Stimulated activated CD4-positive, alpha-beta T cell treated with anti-CD3 and anti-CD28 coated beads, Interleukin-1b, Interleukin-23, amount 100 ng/mL, for 48 hours (primary cell): ENCODE results near the gene APMAP.
"Not testable (repeated sequence)": the region's sequence is repeated elsewhere in the genome, so short reads cannot be mapped to it uniquely, and the experiment has no call there.

Experiments used
- DNase-seq: peaks from one replicate; pipeline ENCODE4 v3.0.0-alpha.2; 2020

The APMAP gene

GRCh38 chr20:25005661-25006060 is 13.1 kb upstream of the APMAP start:
- DNase-seq: no peak

- no peak for DNase-seq
Observed at GRCh38 chr20:25005220-25005619, 12.7 kb upstream of the APMAP start.

- DNase-seq: no peak
Observed at GRCh38 chr20:25003002-25003401, 10.5 kb upstream of the APMAP start.

DNA sequence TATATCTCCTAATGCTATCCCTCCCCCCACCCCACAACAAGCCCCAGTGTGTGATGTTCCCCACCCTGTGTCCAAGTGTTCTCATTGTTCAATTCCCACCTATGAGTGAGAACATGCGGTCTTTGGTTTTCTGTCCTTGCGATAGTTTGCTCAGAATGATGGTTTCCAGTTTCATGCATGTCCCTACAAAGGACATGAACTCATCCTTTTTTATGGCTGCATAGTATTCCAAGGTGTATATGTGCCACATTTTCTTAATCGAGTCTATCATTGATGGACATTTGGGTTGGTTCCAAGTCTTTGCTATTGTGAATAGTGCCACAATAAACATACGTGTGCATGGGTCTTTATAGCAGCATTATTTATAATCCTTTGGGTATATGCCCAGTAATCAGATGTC is 8.8 kb upstream of the APMAP start:
- DNase-seq: not testable (repeated sequence)

GRCh38 chr20:25000268-25000801 is 7.8 kb upstream of the APMAP start:
- DNase-seq: no peak

DNA sequence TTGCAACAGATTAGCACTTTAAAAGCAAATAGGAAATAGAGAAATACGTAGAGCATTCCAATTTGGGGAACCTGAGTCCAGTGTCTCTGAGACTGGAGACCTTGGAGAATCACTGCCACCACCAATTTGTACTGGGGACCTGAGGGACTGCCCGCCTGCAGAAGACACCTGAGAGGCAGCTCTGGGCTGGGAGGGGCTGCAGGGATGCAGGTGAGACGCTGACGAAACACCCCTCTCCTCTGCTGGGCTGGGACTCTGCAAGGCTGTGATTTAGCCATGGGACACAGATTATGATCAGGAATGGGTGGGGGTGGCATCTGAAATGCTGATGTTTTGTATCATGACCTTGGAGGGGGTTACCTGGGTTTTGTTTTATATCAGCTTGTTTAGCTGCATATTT is 7.0 kb upstream of the APMAP start:
- no peak for DNase-seq

- no peak for DNase-seq
Observed at GRCh38 chr20:24998631-24999445, 6.3 kb upstream of the APMAP start.

DNA sequence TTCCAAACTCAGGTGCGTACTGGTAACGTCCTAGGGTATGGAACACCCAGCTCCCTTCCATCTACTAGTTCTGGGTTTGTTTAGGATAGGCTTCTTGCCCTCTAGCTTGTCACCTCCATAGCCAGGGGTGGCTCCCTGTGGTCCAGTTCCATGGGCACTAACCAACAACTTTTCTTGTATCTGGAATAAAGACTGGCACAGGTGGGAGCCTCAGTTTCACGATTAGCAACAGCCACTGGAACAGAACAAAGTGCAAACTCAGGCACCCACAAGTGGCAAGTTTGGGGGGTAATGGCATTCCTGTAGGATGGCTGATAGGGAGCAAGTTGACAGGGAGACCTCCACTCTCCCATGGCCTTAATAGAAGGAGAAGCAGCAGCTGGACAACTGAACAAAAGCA is 5.6 kb upstream of the APMAP start:
- no peak for DNase-seq

DNA sequence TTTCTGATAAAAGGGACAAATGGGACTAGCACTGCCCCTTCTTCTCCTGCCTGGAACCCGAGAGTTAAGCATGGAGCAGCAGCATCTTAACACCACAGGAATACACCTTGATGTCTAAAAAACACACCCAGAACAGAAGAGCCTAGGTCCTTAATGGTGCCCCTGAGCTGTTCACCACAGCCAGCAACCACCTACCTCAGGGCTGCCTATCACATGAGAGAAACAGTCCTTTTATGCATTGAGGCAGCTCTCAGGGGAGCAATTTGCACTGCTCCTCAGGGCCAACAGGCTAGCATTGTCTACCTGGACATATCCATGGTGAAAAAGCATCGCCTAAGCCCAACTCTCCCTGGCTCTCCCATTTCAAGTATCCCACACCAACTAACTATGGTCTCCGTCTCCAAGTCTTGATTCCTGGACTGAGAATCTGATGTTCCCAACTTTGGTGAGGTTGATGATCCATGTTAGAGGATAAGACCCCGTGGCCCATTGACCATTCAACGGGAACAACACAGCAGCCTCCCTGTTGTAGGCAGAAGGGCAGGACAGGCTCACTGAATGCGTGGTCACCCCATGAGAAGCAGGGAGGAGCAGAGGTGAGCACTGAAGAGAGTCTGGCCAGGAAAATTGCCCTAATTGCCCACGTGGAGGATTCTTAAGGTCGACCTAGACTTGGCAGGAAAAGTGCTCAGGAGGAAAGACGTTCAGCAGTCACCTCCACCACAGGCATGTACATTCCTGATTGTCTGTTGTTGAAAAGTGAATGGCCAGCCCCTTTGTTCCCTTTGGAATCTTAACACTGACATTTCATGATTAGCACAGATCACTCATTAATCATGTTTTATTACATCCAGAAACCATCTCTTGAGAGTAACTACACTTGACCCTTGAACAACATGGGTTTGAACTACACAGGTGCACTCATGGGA is 4.2 kb upstream of the APMAP start:
- DNase-seq: no peak

DNA sequence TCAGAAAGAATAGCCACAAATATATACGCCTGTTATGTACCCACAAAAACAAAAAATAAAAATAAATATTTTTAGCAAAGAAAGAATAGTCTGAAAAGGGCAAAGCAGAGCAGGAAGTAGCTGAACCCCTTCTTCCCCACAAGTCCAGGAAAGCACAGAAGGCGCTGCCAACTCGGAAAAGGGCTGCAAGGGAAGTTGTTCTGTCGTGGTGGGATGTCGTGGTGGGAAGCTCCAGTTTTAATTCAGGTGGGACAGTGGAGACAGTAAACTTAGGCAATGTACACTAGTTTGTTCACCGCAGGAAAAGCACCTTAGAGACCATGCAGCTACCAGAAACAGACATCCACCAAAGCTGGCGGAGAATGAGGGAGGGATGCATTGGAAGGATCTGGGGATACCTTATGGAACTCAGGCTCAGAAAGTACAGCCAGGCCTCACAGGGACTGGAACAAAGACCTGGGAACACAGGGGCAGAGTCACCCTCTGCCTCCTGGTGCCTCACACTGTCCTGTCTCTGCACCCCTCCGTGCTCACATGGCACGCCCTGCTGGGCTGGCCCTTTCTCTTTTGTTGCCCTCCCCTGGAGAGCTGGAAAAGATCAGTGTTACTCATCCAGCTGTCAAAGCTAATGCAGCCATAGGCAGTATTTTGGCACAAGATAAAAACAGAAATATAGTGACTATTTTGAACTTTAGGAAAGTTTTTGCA is 3.3 kb upstream of the APMAP start:
- no peak for DNase-seq

DNA sequence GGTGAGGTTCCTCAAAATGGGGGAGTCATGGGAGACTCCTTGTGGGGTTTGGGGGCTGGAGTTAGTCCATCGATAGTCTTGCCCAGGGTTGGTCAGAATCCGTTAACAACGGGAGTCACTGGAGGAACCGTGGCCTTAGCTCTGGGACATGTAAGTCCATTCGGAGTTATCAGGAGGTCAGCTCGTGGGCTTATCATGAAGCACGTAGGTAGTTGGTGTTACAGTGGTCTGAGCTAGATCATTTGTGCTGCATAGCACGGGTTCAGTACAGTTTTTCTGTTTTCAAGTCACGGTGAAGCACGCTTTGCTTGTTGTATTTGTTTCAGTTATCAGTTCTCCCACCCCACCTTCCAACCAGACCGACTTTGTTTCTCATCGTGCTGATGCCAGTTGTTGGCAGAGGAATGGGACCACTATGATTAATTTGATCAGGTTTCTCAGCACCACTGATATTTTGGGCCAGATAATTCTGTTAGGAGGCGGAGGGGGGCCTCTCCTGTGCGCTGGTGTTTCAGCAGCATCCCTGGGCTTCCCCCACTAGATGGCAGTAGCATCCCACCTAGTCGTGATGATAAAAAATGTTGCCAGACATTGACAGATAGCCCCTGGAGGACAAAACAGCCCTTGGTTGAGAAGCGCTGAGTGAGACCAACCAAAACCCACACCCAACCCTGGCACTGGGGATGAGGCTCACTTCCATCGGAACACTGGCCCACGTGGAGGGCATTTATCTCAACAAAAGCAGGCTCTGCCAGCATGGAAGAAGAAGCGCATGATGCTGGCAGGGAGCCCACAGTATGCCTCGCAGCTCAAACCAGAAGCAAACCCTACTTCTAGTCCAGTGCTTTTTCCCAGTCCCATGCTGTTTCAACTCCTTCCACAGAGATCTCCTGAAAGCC is 2.2 kb upstream of the APMAP start:
- peak; percentile 81 for DNase-seq

GRCh38 chr20:24994186-24994465 is 1.6 kb upstream of the APMAP start:
- no peak for DNase-seq

DNA sequence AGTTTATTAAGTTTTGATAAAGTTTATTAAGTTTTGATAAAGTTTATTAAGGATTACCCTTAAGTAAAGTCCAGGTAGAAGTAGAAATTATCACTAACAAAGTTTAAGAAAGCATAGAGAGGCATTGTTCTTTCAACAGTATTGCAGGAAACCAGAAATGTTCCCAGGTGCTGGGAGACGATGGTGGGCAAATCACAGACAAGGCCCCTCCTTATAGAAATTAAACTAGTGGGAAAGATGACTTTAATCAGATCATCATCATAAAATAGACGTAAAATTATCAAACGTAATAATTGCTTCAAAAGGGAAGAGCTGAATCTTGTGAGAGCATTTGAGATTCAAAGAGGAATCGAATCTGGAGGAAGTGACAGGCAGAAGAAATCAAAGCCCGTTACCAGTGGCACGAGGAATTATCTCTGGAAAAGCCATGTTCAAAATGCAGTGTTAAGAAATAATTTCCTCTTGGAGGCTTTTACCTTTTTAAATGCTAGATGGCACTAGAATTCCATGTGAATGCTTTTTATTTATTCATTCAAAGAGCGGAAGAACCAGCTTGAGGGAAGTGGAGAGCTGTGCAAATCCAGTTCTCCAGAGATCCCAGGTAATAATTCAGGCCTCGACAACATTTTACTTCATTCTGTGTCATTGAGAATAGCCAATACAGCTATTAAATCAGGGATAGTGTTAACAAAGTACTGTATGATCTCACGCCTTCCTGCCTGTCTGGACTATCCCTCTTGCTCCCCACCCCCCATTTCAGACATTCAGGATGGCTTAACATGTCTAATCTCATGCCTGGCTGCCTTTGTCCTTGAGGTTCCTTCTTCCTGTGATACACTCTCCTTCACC is 1.0 kb upstream of the APMAP start:
- DNase-seq: no peak

DNA sequence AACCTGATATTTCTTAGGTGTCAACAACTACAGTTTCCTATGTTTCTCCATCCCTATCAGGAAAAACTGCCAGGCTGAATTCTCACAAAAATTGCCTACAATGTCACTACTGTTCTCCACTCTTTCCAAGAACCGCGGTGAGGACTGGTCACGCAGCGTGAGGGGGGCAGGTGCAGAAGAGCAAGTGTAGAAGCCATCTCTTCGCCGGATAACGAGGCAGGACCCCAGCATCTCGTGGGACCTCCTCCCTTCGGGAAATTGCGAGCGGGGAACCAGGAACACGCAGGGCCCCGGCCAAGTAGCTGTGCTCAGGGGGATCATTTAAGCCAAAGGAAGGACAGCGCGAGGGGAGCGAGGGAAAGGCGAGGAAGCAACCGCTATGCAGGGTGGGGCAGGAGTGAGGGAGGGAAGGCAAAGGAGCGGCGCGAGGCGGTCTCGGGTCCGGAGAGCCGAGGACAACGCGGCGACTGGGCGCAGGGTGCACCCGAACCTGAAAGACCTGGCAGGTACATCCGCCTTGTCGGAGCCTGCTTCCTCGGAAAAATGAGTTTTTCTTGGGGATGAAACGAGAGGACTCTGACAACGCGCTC is 559 bp downstream of the APMAP start:
- DNase-seq: peak; percentile 6

GRCh38 chr20:24990810-24991252 is 1.7 kb downstream of the APMAP start:
- DNase-seq: no peak

DNA sequence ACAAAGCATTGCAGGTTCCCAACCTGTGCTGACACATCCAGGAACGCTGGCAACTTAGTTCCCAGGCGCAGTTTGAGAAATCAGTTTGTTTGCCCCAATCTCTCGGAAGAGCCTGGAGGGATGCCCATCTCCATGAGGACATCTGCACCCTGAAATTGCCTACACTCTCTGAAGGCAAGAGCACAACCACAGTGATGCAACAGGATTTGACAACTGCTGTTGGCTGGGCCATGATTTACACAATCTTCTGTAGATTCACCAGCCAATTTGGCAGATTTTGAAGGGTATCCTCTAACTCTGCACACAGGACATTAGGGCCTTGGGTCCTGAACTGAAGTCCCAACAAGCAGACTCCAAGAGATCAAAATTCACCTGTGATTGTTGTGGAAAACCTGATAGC is 3.4 kb downstream of the APMAP start:
- DNase-seq: no peak

- no peak for DNase-seq
Observed at GRCh38 chr20:24987873-24988835, 4.4 kb downstream of the APMAP start.

- peak; percentile 36 for DNase-seq
Observed at GRCh38 chr20:24987244-24987643, 5.3 kb downstream of the APMAP start.

GRCh38 chr20:24986436-24987015 is 6.0 kb downstream of the APMAP start:
- DNase-seq: no peak
